Measurements from ENCODE around the gene B3GNT8.

GRCh38 chr19:41442473-41443355 is 15.5 kb upstream of the B3GNT8 start, which contains the start of gene ERICH4:
- TF ChIP-seq CTCF (IDR thresholded peaks at IDR 0.05) (no peak), POLR2A (IDR thresholded peaks at IDR 0.05) (no peak)

All from esophagus squamous epithelium (tissue), 4 donors.